A549 (cell line): ENCODE measurements around the gene GAPDHS. TPM values are rescaled to one million over a fixed set of nuclear protein-coding genes. Genes with fewer than 3 reads are reported as not detected.
A peak's percentile ranks its signal among the peaks of the same experiment; 100 is the strongest.

Experiments used
- ATAC-seq, 2 experiments: fragments of 200-7000 bp in 1 of 2; fragments of >200 bp in 1 of 2; cut with Nextera tagmentation in 1 of 2; cut with Tn5 transposase in 1 of 2; 3 replicates each; pipeline versions ENCODE4 v1.8.0 to v1.9.1; 2018 to 2020; ENCODE audit warnings: mild to moderate bottlenecking in 1 of 2, moderate library complexity in 1 of 2
- CTCF ChIA-PET: fragments of 300-600 bp; sonication (Branson Sonifier 250); formaldehyde crosslinking; extraction: SDS; loops from one replicate; lab custom pipeline; 2021; ENCODE audit warnings: antibody characterized with exemption, inconsistent platforms; lab: Yijun Ruan, JAX
- POLR2A ChIA-PET: fragments of 350-600 bp; formaldehyde crosslinking; extraction: SDS; loops from one replicate; lab custom pipeline; 2021; ENCODE audit warnings: antibody characterized with exemption, inconsistent platforms; lab: Yijun Ruan, JAX
- DNase-seq, 2 experiments: peaks; one replicate each; pipeline versions ENCODE4 v3.0.0 to v3.0.0-alpha.2; 2011 to 2016; ENCODE audit warnings: low read depth in 1 of 2, low spot score in 1 of 2
- FAIRE-seq: peaks from 2 replicates; lab custom pipeline; 2011; peaks lifted over from hg19 to GRCh38; lab: Jason Lieb, UNC
- H3K27ac ChIP-seq, 2 experiments: fragments of >200 bp; sonication (Bioruptor Twin); formaldehyde crosslinking; 3 replicates each; pipeline ENCODE4 v1.5.1; 2016 to 2017
- H3K4me1 ChIP-seq: fragments of >200 bp; sonication (Bioruptor Twin); formaldehyde crosslinking; 3 replicates; pipeline ENCODE4 v1.6.1; 2016
- H3K4me2 ChIP-seq: fragments of >200 bp; sonication (Bioruptor Twin); formaldehyde crosslinking; 3 replicates; pipeline ENCODE4 v1.6.1; 2016
- H3K4me3 ChIP-seq: fragments of >200 bp; sonication (Bioruptor Twin); formaldehyde crosslinking; 3 replicates; pipeline ENCODE4 v1.5.1; 2016
- H3K9me3 ChIP-seq: fragments of >200 bp; sonication (Bioruptor Twin); formaldehyde crosslinking; 3 replicates; pipeline ENCODE4 v1.6.1; 2016
- BHLHE40 ChIP-seq: IDR thresholded peaks from 2 replicates; pipeline ENCODE4 v1.6.1; 2012; ENCODE audit warnings: low read depth, low read length, inconsistent platforms
- CBX2 ChIP-seq: fragments of 200-600 bp; sonication (generic); IDR thresholded peaks from 2 replicates; pipeline ENCODE4 v1.6.1; 2016; ENCODE audit warnings: low read depth, mild to moderate bottlenecking, borderline replicate concordance
- CHD4 ChIP-seq: fragments of 200-600 bp; sonication (generic); IDR thresholded peaks from 2 replicates; pipeline ENCODE4 v1.6.1; 2016; ENCODE audit warnings: antibody characterized with exemption, mild to moderate bottlenecking, borderline replicate concordance
- E2F6 ChIP-seq: IDR thresholded peaks from 2 replicates; pipeline ENCODE4 v1.6.1; 2012; ENCODE audit warnings: low read depth, borderline replicate concordance
- EHF ChIP-seq: fragments of 250-450 bp; sonication (Bioruptor Pico); IDR thresholded peaks from 2 replicates; pipeline ENCODE4 v1.5.0; 2020; ENCODE audit warnings: mild to moderate bottlenecking
- EHMT2 ChIP-seq: fragments of 200-600 bp; sonication (generic); IDR thresholded peaks from 2 replicates; pipeline ENCODE4 v1.6.1; 2016; ENCODE audit warnings: antibody characterized with exemption, low read depth, mild to moderate bottlenecking, moderate library complexity
- EP300 ChIP-seq, 2 experiments: fragments of >200 bp; sonication (Bioruptor Twin); formaldehyde crosslinking; IDR thresholded peaks; 2 replicates in 1 of 2; 3 replicates in 1 of 2; pipeline ENCODE4 v1.6.1; 2016 to 2017
- FOSB ChIP-seq: fragments of 250-450 bp; sonication (Bioruptor Pico); IDR thresholded peaks from 2 replicates; pipeline ENCODE4 v1.5.0; 2020; ENCODE audit warnings: mild to moderate bottlenecking, moderate library complexity
- GATA3 ChIP-seq: IDR thresholded peaks from 2 replicates; pipeline ENCODE4 v1.6.1; 2012; ENCODE audit warnings: borderline replicate concordance
- HES2 ChIP-seq: fragments of >200 bp; sonication (Bioruptor Twin); formaldehyde crosslinking; IDR thresholded peaks from 2 replicates; pipeline ENCODE4 v1.6.1; 2016
- HOXA7 ChIP-seq: fragments of 250-450 bp; sonication (Bioruptor Pico); IDR thresholded peaks from 2 replicates; pipeline ENCODE4 v1.5.0; 2020; ENCODE audit warnings: mild to moderate bottlenecking, moderate library complexity
- JUNB ChIP-seq: fragments of >200 bp; sonication (Bioruptor Twin); formaldehyde crosslinking; IDR thresholded peaks from 2 replicates; pipeline ENCODE4 v1.6.1; 2016
- KDM1A ChIP-seq: fragments of 200-600 bp; sonication (generic); IDR thresholded peaks from 2 replicates; pipeline ENCODE4 v1.6.1; 2016; ENCODE audit warnings: low read depth, mild to moderate bottlenecking
- KDM5A ChIP-seq: fragments of 200-600 bp; sonication (generic); IDR thresholded peaks from 2 replicates; pipeline ENCODE4 v1.6.1; 2016; ENCODE audit warnings: antibody characterized with exemption, mild to moderate bottlenecking
- MAFK ChIP-seq: fragments of 450-650 bp; IDR thresholded peaks from 2 replicates; pipeline ENCODE4 v1.6.1; 2014; ENCODE audit not compliant: partially characterized antibody
- MAX ChIP-seq: IDR thresholded peaks from 2 replicates; pipeline ENCODE4 v1.6.1; 2012
- MAZ ChIP-seq: fragments of 150-350 bp; IDR thresholded peaks from 2 replicates; pipeline ENCODE4 v1.6.1; 2014; ENCODE audit warnings: antibody characterized with exemption, low read depth, low read length, borderline replicate concordance
- NPAS2 ChIP-seq: fragments of 250-450 bp; sonication (Bioruptor Pico); IDR thresholded peaks from 2 replicates; pipeline ENCODE4 v1.8.0; 2022; ENCODE audit warnings: mild to moderate bottlenecking, moderate library complexity, borderline replicate concordance
- NR3C1 ChIP-seq: fragments of >200 bp; sonication (Bioruptor Twin); formaldehyde crosslinking; IDR thresholded peaks from 3 replicates; pipeline ENCODE4 v1.6.1; 2017
- POLR2AphosphoS2 ChIP-seq: conservative IDR thresholded peaks from 2 replicates; pipeline ENCODE4 v1.6.1; 2012; ENCODE audit warnings: low read length, improper control_type of control experiment, inconsistent platforms
- RAD21 ChIP-seq, 2 experiments: fragments of >200 bp in 1 of 2; sonication (Bioruptor Twin) in 1 of 2; formaldehyde crosslinking in 1 of 2; IDR thresholded peaks in 1 of 2; conservative IDR thresholded peaks in 1 of 2; 2 replicates in 1 of 2; 3 replicates in 1 of 2; pipeline ENCODE4 v1.6.1; 2012 to 2018; ENCODE audit warnings: inconsistent platforms in 1 of 2
- REST ChIP-seq: fragments of 200-600 bp; sonication (generic); IDR thresholded peaks from 2 replicates; pipeline ENCODE4 v1.6.1; 2016; ENCODE audit warnings: antibody characterized with exemption, mild to moderate bottlenecking, moderate library complexity
- RNF2 ChIP-seq: fragments of 200-600 bp; sonication (generic); IDR thresholded peaks from 2 replicates; pipeline ENCODE4 v1.6.1; 2016; ENCODE audit warnings: low read depth, mild to moderate bottlenecking, antibody characterized with exemption, moderate library complexity, borderline replicate concordance
- SREBF2 ChIP-seq: fragments of 450-650 bp; IDR thresholded peaks from 2 replicates; pipeline ENCODE4 v1.6.1; 2014; ENCODE audit warnings: mild to moderate bottlenecking, moderate library complexity
- TP53 ChIP-seq: fragments of 250-450 bp; sonication (Bioruptor Pico); IDR thresholded peaks from 2 replicates; pipeline ENCODE4 v1.5.0; 2021; ENCODE audit warnings: mild to moderate bottlenecking, moderate library complexity
- ZSCAN20 ChIP-seq: fragments of 250-450 bp; sonication (Bioruptor Pico); IDR thresholded peaks from 2 replicates; pipeline ENCODE4 v1.8.0; 2022; ENCODE audit warnings: mild to moderate bottlenecking, moderate library complexity
- WGBS: methylation state at CpG from one replicate; pipeline ENCODE4 v1.1.6; 2017; ENCODE audit errors: missing lambda C conversion rate; 5-methylcytosine and 5-hydroxymethylcytosine counted together
- polyA plus RNA-seq, 4 experiments: library from polyadenylated mRNA; depleted of rRNA in 3 of 4; stranded (reverse); fragments of >200 nt; fragmentation: RNase III in 1 of 4; extraction: RNeasy Plus Mini Kit Qiagen cat#74134 plus additional on column Dnase treatment in 1 of 4; gene quantifications; 2 replicates in 3 of 4; 3 replicates in 1 of 4; pipeline ENCODE4 v1.2.3, GENCODE V29; 2011 to 2017
- TF ChIP-seq, protein P1 (sequence below): fragments of >200 bp; sonication (Bioruptor Twin); formaldehyde crosslinking; IDR thresholded peaks from 3 replicates; pipeline ENCODE4 v1.6.1; 2016
- TF ChIP-seq, protein P2 (sequence below): fragments of 150-350 bp; IDR thresholded peaks from 2 replicates; pipeline ENCODE4 v1.6.1; 2014; ENCODE audit warnings: low read depth, mild to moderate bottlenecking, low read length

Gene GAPDHS
- polyA plus RNA-seq, 2 of the 4 experiments (the other 2 are of a cell fraction) = not detected

- Histone ChIP-seq H3K4me3 (no peak overlapping the region), H3K4me1 (peaks cover 8% of the 10 kb centered on the region), H3K27ac (no peak overlapping the region), H3K4me2 (no peak overlapping the region), H3K9me3 (no peaks in the 10 kb centered on the region)
- ChIA-PET CTCF (interaction anchor here (0.6 to 5.1 kb wide), 8 partner anchors 10 to 409 kb away, joined by 3 to 81 read pairs (median 13); partner anchors contain the start of gene ATP4A), POLR2A (no interaction called here)
- DNase-seq (no peak), FAIRE-seq (no peak), ATAC-seq (no peak)
- 87% methylated on average over 21 of the region's 21 CpGs for WGBS
- no peak for TF ChIP-seq FOSB (CRISPR knock-in tag)
- TF ChIP-seq REST = no peak
- no peak; a peak in 1 of 5 replicates for TF ChIP-seq EP300 (IDR thresholded peaks at IDR 0.05)
- TF ChIP-seq KDM1A = no peak
- TF ChIP-seq BHLHE40 = no peak
- no peak for TF ChIP-seq MAFK
- no peak for TF ChIP-seq MAZ
- no peak for TF ChIP-seq MAX
- no peak for TF ChIP-seq POLR2AphosphoS2
- no peak for TF ChIP-seq RNF2
- TF ChIP-seq HES2 = no peak
- no peak for TF ChIP-seq RAD21 (conservative IDR thresholded peaks at IDR 0.05 in 1 of 2, IDR thresholded peaks at IDR 0.05 in 1 of 2)
- no peak for TF ChIP-seq GATA3
- TF ChIP-seq NR3C1 = no peak
- TF ChIP-seq EHF (CRISPR knock-in tag) = no peak
- TF ChIP-seq E2F6 = no peak
- TF ChIP-seq KDM5A = no peak
- no peak for TF ChIP-seq CHD4
Observed at GRCh38 chr19:35551091-35551810, 18.0 kb downstream of the GAPDHS start.

GRCh38 chr19:35552534-35553384, 19.5 kb downstream of the GAPDHS start:
- ATAC-seq = no peak
- H3K4me2 ChIP-seq = no peak overlapping the region
- ChIA-PET CTCF (interaction anchor here (0.8 to 1.3 kb wide), 5 partner anchors 10 to 108 kb away, joined by 3 to 5 read pairs (median 3); partner anchors contain the start of gene ATP4A), POLR2A (interaction anchor here (0.7 kb wide), 1 partner anchor 79 kb away, joined by 3 read pairs; no protein-coding TSS in a partner anchor)
- DNase-seq = no peak
- FAIRE-seq = peak; percentile 76
- no peak overlapping the region for H3K27ac ChIP-seq
- no peaks in the 10 kb centered on the region for H3K4me1 ChIP-seq
- H3K9me3 ChIP-seq = no peaks in the 10 kb centered on the region
- 56% methylated on average over 13 of the region's 13 CpGs for WGBS
- no peak overlapping the region for H3K4me3 ChIP-seq
- TF ChIP-seq TP53 (CRISPR knock-in tag) (no peak), CBX2 (no peak), EHMT2 (no peak), MAZ (no peak), SREBF2 (no peak), HOXA7 (CRISPR knock-in tag) (no peak), MAFK (no peak), ZSCAN20 (CRISPR knock-in tag) (no peak), RNF2 (no peak), NPAS2 (CRISPR knock-in tag) (no peak), BHLHE40 (no peak), JUNB (no peak), KDM1A (no peak)
- TF ChIP-seq, protein P1, sequence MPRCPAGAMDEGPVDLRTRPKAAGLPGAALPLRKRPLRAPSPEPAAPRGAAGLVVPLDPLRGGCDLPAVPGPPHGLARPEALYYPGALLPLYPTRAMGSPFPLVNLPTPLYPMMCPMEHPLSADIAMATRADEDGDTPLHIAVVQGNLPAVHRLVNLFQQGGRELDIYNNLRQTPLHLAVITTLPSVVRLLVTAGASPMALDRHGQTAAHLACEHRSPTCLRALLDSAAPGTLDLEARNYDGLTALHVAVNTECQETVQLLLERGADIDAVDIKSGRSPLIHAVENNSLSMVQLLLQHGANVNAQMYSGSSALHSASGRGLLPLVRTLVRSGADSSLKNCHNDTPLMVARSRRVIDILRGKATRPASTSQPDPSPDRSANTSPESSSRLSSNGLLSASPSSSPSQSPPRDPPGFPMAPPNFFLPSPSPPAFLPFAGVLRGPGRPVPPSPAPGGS = no peak
- TF ChIP-seq, protein P2, sequence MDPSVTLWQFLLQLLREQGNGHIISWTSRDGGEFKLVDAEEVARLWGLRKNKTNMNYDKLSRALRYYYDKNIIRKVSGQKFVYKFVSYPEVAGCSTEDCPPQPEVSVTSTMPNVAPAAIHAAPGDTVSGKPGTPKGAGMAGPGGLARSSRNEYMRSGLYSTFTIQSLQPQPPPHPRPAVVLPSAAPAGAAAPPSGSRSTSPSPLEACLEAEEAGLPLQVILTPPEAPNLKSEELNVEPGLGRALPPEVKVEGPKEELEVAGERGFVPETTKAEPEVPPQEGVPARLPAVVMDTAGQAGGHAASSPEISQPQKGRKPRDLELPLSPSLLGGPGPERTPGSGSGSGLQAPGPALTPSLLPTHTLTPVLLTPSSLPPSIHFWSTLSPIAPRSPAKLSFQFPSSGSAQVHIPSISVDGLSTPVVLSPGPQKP = no peak
